Effector memory CD8-positive, alpha-beta T cell (primary cell): ENCODE measurements around the gene WNT9B.

Experiments
- ATAC-seq: fragments of 150-1000 bp; cut with Tn5 transposase; replicated peaks from 2 replicates; pipeline ENCODE4 v1.10.0; 2021; ENCODE audit warnings: mild to moderate bottlenecking, moderate library complexity
- DNase-seq, 3 experiments: peaks; one replicate each; pipeline ENCODE4 v3.0.0; 2021
- H3K27ac Mint-ChIP-seq, 2 donors: one replicate each; pipeline ENCODE4 v1.8.0; 2022; ENCODE audit warnings: mild to moderate bottlenecking in 2 of 2, mixed read lengths in 2 of 2, moderate library complexity in 2 of 2
- H3K27me3 Mint-ChIP-seq, 2 donors: one replicate each; pipeline ENCODE4 v1.8.0; 2022; ENCODE audit warnings: mixed read lengths in 2 of 2
- H3K36me3 Mint-ChIP-seq: one replicate; pipeline ENCODE4 v1.8.0; 2022; ENCODE audit warnings: mild to moderate bottlenecking, moderate library complexity, mixed read lengths; ENCODE audit not compliant: insufficient read depth
- H3K4me1 Mint-ChIP-seq, 2 donors: one replicate each; pipeline ENCODE4 v1.8.0; 2022; ENCODE audit warnings: low read depth in 2 of 2, mixed read lengths in 2 of 2
- H3K4me3 Mint-ChIP-seq, 2 donors: one replicate each; pipeline ENCODE4 v1.8.0; 2022; ENCODE audit warnings: mild to moderate bottlenecking in 2 of 2, mixed read lengths in 2 of 2, moderate library complexity in 2 of 2
- H3K9me3 Mint-ChIP-seq, 2 donors: one replicate each; pipeline ENCODE4 v1.8.0; 2022; ENCODE audit warnings: mixed read lengths in 2 of 2

WNT9B gene

DNA sequence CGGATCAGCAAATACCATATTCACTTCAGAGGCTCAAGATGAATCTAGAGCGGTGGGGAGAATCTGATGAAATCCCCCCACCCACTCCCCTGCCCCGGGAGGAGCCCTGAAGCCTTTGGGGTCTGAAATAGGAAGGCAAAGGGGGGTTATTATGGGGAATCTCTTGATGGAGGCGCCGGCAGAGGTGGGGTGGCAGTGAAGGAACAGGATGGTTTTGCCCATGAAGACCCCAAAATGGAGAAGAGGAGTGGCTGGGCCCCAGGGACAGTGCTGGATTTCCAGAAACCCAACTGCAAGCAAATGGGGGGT lies 33.5 kb upstream of the WNT9B start:
- DNase-seq (no peak), ATAC-seq (no peak)
- no peaks in the 10 kb centered on the region for H3K9me3 Mint-ChIP-seq

GRCh38 chr17:46818316-46818928 lies 33.0 kb upstream of the WNT9B start, which contains the start of gene WNT3:
Gene WNT3, minus strand, starts transcription at chr17:46818692. Its CDS starts 95 bp downstream, at chr17:46818597.
- Mint-ChIP-seq H3K4me1 (peaks cover 14 to 24% of the 10 kb centered on the region in 2 donors), H3K9me3 (no peaks in the 10 kb centered on the region), H3K36me3 (peaks cover 5% of the 10 kb centered on the region), H3K4me3 (peak within 1 kb of the TSS; percentile 74 to 77), H3K27me3 (peaks cover 73 to 94% of the 10 kb centered on the region in 2 donors), H3K27ac (no peak within 1 kb of the TSS)
- DNase-seq (no peak), ATAC-seq (peak; percentile 49)

More for the DNA sequence above, 33.5 kb upstream of the WNT9B start:
- peaks cover 14 to 24% of the 10 kb centered on the region in 2 donors for H3K4me1 Mint-ChIP-seq
- H3K4me3 Mint-ChIP-seq, result peak overlapping the region; percentile 74 to 77
- peaks cover 78 to 99% of the 10 kb centered on the region in 2 donors for H3K27me3 Mint-ChIP-seq
- peaks cover 5% of the 10 kb centered on the region for H3K36me3 Mint-ChIP-seq
- no peak overlapping the region for H3K27ac Mint-ChIP-seq

- peak overlapping the region; percentile 74 to 77 for H3K4me3 Mint-ChIP-seq
- ATAC-seq, result peak; percentile 39
- H3K27ac Mint-ChIP-seq, result no peak overlapping the region
- H3K36me3 Mint-ChIP-seq, result peaks cover 5% of the 10 kb centered on the region
- no peaks in the 10 kb centered on the region for H3K9me3 Mint-ChIP-seq
- H3K27me3 Mint-ChIP-seq, result peaks cover 65 to 89% of the 10 kb centered on the region in 2 donors
- peaks cover 14 to 24% of the 10 kb centered on the region in 2 donors for H3K4me1 Mint-ChIP-seq
- no peak for DNase-seq
These were observed 32.2 kb upstream of the WNT9B start for GRCh38 chr17:46818929-46819859.

GRCh38 chr17:46819906-46820351 lies 31.5 kb upstream of the WNT9B start:
- DNase-seq (no peak), ATAC-seq (no peak)
- H3K27me3 Mint-ChIP-seq, result peaks cover 62 to 89% of the 10 kb centered on the region in 2 donors
- H3K27ac Mint-ChIP-seq, result no peak overlapping the region
- H3K4me1 Mint-ChIP-seq, result peaks cover 14 to 24% of the 10 kb centered on the region in 2 donors
- no peaks in the 10 kb centered on the region for H3K9me3 Mint-ChIP-seq
- H3K36me3 Mint-ChIP-seq, result peaks cover 5% of the 10 kb centered on the region
- H3K4me3 Mint-ChIP-seq, result peak overlapping the region; percentile 74 to 77

- Mint-ChIP-seq H3K4me1 (peaks cover 14 to 25% of the 10 kb centered on the region in 2 donors), H3K36me3 (peaks cover 2% of the 10 kb centered on the region), H3K9me3 (no peaks in the 10 kb centered on the region), H3K27ac (no peak overlapping the region), H3K4me3 (peak overlapping the region; percentile 74 to 77), H3K27me3 (peaks cover 61 to 89% of the 10 kb centered on the region in 2 donors)
- ATAC-seq (no peak), DNase-seq (no peak)
These were observed 30.6 kb upstream of the WNT9B start for GRCh38 chr17:46820592-46821450.

DNA sequence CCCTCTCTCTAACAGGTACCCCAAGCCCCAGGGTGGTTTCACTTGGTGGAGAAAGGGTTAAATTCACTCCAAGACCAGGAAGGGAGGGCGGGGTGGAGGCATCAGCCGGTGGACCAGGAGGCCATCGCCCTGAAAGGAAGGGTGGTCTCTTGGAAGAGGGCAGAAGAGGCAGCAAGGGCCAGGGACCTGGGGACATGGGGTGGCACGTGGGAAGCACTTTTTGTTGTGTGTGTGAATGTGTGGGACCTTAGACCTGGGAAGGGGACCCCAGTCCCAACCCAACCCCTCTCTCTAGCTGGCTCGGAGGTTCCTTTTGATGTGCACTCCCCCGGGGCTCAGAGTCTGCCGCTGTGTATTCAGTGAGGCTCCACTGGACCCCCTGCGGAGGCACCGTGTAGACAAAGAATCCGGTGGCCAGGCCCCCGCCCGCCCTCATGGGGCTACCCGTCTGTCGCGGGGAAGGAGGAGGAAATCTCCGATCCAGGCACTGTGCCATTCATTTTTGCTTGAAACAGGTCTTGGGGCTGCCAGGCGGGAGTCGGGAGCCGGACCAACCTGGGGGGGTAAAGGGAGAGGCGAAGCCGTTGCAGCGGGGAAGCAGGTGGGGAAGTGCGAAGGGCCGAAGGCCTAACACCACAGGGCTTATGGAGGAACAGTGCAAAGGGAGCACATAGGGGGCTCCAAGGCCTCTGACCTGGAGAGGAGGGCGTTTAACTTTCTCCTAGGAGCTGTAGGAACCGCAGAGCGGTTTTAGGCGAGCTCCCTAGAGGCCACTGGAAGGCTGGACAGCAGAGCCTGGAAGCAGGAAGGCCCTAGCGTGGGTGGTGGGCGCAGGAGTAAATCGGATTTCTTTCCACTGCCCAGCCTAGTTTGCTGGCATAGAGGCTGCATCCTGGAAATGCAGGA lies 29.6 kb upstream of the WNT9B start:
- no peak for DNase-seq
- Mint-ChIP-seq H3K9me3 (no peaks in the 10 kb centered on the region), H3K27ac (no peak overlapping the region), H3K4me3 (no peak overlapping the region), H3K27me3 (peaks cover 52 to 81% of the 10 kb centered on the region in 2 donors), H3K4me1 (peaks cover 14 to 25% of the 10 kb centered on the region in 2 donors), H3K36me3 (peaks cover 2% of the 10 kb centered on the region)
- no peak for ATAC-seq

DNA sequence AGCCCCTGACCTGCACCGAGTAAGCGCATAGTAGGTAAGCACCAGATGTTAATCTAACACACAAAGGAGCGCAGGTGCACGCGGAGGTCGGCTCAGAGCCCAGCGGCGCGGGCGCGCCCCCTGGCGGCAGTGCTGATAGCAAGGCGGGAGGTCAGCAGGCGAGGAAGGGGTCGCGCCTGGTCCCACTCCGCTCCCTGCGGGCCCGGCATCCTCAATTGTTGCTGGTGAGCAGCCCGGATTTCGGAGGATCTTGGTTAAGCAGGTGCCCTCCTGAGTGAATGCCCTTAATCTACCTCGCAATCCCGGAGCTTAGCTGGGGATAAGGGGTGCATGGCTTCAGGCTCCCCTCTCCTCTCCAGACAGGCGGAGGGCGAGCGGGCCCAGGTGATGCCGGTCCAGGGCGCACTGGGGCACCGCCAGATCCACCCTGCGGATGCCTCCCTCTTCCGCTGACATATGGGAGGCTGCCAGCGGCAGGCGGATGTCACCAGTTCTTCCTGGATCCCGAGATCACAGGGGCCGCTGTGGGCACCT lies 28.9 kb upstream of the WNT9B start:
- H3K4me1 Mint-ChIP-seq, result peaks cover 14 to 21% of the 10 kb centered on the region in 2 donors
- no peak overlapping the region for H3K4me3 Mint-ChIP-seq
- H3K36me3 Mint-ChIP-seq, result no peaks in the 10 kb centered on the region
- peaks cover 45 to 74% of the 10 kb centered on the region in 2 donors for H3K27me3 Mint-ChIP-seq
- no peak overlapping the region for H3K27ac Mint-ChIP-seq
- no peaks in the 10 kb centered on the region for H3K9me3 Mint-ChIP-seq
- DNase-seq, result no peak
- ATAC-seq, result no peak

DNA sequence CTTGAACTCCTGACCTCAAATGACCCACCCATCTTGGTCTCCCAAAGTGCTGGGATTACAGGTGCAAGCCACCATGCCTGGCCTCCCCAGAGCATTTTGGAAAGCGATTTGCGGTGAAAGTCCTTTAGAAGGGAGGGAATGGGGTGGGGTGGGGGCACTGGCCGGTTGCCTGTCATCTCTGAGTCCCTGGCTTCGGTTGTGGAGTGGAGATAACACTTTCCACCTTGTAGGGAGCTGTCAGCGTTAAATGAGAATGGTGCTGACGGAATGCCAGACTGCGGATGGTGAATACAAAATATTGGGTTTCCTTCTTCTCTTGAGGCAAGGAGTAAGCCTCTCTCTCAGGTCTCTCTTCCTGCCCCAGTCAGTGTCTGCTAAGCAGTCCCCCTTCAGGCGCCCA lies 27.7 kb upstream of the WNT9B start:
- Mint-ChIP-seq H3K27ac (peak overlapping the region in 1 of 2 donors; percentile 35), H3K4me3 (no peak overlapping the region), H3K4me1 (peaks cover 7 to 14% of the 10 kb centered on the region in 2 donors), H3K36me3 (no peaks in the 10 kb centered on the region), H3K27me3 (peaks cover 43 to 72% of the 10 kb centered on the region in 2 donors), H3K9me3 (no peaks in the 10 kb centered on the region)
- no peak for DNase-seq
- ATAC-seq, result no peak

GRCh38 chr17:46826116-46826515 lies 25.3 kb upstream of the WNT9B start:
- Mint-ChIP-seq H3K4me3 (no peak overlapping the region), H3K4me1 (peaks cover 2 to 4% of the 10 kb centered on the region in 2 donors), H3K9me3 (no peaks in the 10 kb centered on the region), H3K27ac (no peak overlapping the region), H3K27me3 (peaks cover 45 to 68% of the 10 kb centered on the region in 2 donors), H3K36me3 (no peaks in the 10 kb centered on the region)
- DNase-seq (no peak), ATAC-seq (no peak)

GRCh38 chr17:46827274-46827673 lies 24.1 kb upstream of the WNT9B start:
- Mint-ChIP-seq H3K9me3 (no peaks in the 10 kb centered on the region), H3K36me3 (no peaks in the 10 kb centered on the region), H3K4me1 (peaks cover 0 to 1% of the 10 kb centered on the region in 2 donors), H3K27me3 (peaks cover 40 to 68% of the 10 kb centered on the region in 2 donors), H3K4me3 (no peak overlapping the region), H3K27ac (no peak overlapping the region)
- ATAC-seq (no peak), DNase-seq (no peak)

- DNase-seq (no peak), ATAC-seq (no peak)
- Mint-ChIP-seq H3K4me3 (no peak overlapping the region), H3K9me3 (no peaks in the 10 kb centered on the region), H3K27ac (peak overlapping the region in 1 of 2 donors; percentile 38), H3K4me1 (peaks cover 3 to 5% of the 10 kb centered on the region in 2 donors), H3K36me3 (peaks cover 7% of the 10 kb centered on the region), H3K27me3 (peaks cover 35 to 75% of the 10 kb centered on the region in 2 donors)
These were observed 19.6 kb upstream of the WNT9B start for GRCh38 chr17:46831573-46832330.
